ENCODE measurements around the gene C5orf47. TPM values are rescaled to one million over a fixed set of nuclear protein-coding genes. Genes with fewer than 3 reads are reported as not detected.

The C5orf47 gene, protein sequence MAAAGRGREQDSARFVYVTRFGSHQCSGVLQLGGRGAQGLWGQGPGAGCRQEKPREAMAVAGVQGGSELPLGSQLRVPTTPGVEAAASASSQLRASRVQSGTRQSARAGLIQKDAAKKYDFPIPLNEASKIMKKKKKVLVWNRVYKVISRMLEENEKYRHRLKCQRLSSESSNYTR
- 0.16 TPM for total RNA-seq
- long read RNA-seq: 0 reads

DNA sequence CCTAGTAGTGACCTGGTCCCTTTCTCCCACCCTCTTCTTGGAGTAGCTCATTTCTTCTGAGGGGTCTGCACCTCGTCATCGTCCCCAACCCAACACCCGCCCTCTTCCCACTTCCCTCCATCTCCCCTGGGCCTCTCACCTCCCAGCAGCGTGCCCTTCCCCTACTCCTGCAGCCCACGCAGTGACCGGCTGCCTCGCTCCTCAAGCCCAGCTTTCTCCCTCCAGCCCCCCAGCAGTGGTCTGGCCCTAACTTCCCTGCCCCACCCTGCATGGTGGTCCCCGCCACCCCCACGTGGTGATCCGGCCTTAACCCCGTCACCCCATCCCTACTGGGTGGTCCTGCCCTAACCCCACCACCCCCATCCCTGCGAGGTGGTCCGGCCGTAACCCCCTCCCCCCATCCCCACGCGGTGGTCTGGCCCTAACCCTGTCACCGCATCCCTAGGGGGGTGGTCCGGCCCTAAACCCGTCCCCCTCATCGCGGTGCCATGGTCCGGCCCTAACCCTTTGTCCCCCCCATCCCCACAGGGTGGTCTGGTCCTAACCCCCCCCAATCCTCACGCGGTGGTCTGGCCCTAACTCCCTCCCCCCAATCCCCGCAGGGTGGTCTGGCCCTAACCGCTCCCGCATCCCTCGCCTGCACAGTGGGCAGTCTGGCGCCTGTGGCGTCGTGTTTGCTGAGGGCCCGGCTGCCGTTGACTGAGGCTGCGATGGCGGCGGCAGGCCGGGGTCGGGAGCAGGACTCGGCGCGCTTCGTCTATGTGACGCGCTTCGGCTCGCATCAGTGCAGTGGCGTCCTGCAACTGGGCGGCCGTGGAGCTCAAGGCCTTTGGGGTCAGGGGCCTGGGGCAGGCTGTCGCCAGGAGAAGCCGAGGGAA is at the start of gene C5orf47:
Gene C5orf47 (plus strand): TSS at position 617 of the 878 bp plus-strand sequence. CDS start 94 bp downstream, at position 711.
- DNase-seq (ENCODE audit: missing footprints) (peak; percentile 56), ATAC-seq (no peak)
- intact Hi-C loops (cut with DNase I): no loop called here

DNA sequence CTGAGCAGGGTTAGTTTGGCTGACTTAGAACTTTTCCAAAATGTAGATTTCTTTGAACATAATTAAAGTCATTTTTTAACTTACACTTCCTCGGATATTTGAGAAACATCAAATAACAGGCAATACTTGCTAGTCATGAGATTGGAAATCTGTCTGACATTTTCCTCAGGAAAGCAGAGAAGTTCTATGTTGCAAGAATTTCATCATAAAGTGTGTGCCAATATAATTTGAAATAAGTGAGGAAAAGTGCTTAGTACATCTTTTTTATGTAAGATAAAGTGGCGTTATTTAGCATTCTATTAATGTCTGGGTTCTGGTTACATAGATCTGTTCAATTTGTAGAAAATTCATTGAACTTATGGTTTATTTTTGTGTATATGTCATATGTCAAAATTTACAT is 48.7 kb upstream of the C5orf47 start:
- intact Hi-C loops (cut with DNase I): no loop called here
- DNase-seq (ENCODE audit: missing footprints) (no peak), ATAC-seq (no peak)

DNA sequence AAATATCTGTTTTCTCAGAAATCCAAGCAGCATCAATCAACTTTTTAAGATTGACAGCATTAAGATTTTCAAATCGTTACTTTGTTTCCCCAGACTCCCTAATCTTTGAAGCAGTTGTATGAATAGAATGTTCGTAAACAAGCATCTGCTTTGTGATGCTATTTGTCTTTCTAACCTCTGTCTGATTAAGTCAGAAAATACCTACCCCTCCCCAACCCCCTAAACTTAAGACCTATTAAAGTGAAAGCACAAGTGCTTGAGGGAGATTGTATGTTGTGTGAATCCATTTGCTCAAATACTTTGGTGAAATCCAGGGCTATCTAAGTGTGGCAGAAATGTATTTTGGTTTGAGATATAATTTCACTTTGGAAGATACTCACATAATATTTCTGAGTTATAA is 47.9 kb upstream of the C5orf47 start:
- ATAC-seq: no peak
- DNase-seq (ENCODE audit: missing footprints): no peak
- intact Hi-C loops (cut with DNase I): no loop called here

GRCh38 chr5:173941758-173942401 is 47.1 kb upstream of the C5orf47 start:
- no peak for DNase-seq (ENCODE audit: missing footprints)
- ATAC-seq: peak; percentile 21
- intact Hi-C loops (cut with DNase I): no loop called here

- peak; percentile 47 for ATAC-seq
Observed at GRCh38 chr5:173944511-173944910, 44.5 kb upstream of the C5orf47 start.

DNA sequence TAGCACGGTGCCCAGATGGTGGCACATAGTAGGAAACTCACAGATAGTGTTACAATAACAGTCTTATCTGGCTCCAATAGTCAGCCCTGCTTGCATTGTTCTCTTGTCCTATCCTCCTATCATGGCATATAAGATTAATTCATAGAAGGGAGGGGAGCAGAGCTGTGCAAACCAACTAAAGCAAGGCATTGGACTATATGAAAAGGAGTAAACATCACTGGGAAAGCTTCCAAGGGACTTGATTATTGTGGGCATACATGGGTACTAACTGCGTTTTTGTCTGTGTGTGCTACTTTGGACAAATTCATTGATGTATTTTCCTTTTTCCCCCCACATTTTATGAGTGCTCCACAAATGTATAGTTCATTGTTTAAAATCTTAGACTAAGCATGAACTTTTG is 43.8 kb upstream of the C5orf47 start:
- DNase-seq (ENCODE audit: missing footprints) (no peak), ATAC-seq (no peak)
- intact Hi-C loops (cut with DNase I): no loop called here

More at GRCh38 chr5:173944511-173944910, 44.5 kb upstream of the C5orf47 start:
- DNase-seq (ENCODE audit: missing footprints): no peak
- intact Hi-C loops (cut with DNase I): no loop called here

- ATAC-seq (no peak), DNase-seq (ENCODE audit: missing footprints) (no peak)
- intact Hi-C loops (cut with DNase I): no loop called here
Observed at GRCh38 chr5:173946323-173946722, 42.6 kb upstream of the C5orf47 start.

- no peak for DNase-seq (ENCODE audit: missing footprints)
- no peak for ATAC-seq
- intact Hi-C loops (cut with DNase I): no loop called here
Observed at GRCh38 chr5:173950829-173951228, 38.1 kb upstream of the C5orf47 start.

DNA sequence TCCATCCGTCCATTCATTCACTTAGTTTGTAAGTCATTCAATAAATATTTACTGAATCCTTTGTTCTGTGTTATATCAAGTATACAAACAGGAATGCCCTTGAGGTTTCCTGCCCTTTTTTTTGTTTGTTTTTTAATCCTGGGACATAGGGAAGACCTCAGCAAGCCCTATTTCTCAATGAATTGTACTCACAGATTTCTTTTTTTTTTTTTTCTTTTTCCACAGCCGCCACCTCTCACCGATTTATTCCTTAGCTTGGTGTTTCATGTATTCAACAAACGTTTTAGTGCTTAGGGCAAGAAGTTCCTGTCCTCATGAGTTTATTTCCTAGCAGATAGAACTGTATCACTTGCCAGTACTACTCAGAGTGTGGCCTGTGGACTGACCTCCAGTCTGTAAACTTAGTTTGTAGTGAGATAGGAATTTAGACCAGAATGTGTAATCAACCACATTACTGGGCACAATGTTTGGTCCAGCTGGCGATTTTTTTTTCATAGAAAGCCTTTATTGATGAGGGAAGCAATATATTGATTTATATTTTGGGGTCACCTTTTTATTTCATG is 35.4 kb upstream of the C5orf47 start:
- DNase-seq (ENCODE audit: missing footprints): no peak
- intact Hi-C loops (cut with DNase I): no loop called here
- peak; percentile 53 for ATAC-seq

DNA sequence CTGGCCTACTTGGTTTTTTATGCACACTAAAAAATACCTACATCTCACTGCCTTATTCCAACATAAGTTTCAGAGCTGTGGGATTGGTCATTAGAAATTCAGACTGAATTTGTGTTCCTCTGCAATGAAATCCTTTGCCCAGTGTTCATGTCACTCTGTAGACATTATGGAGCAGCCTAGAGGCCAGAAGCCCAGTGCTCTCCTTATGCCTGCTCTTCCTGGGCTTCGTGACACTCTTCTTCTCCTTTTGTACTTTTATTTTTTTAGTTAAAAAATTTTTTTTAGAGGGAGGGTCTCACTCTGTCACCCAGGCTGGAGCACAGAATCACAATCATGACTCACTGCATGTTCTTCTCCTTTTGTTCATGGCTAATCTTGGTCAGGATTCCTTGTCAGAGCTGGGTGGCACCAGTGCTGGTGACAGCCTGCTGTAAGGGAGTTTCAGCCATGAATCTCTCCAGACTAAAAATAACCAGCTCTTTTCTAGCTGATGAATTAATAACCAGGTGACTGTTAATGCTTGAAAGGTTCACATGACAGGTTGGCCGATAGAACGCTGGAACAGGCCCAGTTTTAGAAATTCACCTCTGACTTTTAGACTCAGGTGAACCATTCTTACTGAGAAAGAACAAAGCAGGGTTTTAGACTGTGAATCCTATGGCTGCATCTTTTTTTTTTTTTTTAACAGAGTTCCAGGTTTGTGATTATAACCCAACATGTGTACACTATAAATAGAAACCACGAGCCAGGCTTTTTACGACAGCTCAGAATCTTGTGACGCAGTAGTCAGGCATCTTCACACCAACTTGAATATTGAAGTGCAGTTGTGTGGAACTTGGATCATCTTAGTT is 34.1 kb upstream of the C5orf47 start:
- intact Hi-C loops (cut with DNase I): no loop called here
- ATAC-seq (peak; percentile 86), DNase-seq (ENCODE audit: missing footprints) (no peak)

GRCh38 chr5:173960986-173961385 is 28.0 kb upstream of the C5orf47 start:
- no peak for DNase-seq (ENCODE audit: missing footprints)
- intact Hi-C loops (cut with DNase I): no loop called here
- no peak for ATAC-seq

GRCh38 chr5:173961418-173961817 is 27.6 kb upstream of the C5orf47 start:
- ATAC-seq: no peak
- intact Hi-C loops (cut with DNase I): no loop called here
- no peak for DNase-seq (ENCODE audit: missing footprints)

- intact Hi-C loops (cut with DNase I): no loop called here
- peak; percentile 26 for ATAC-seq
Observed at GRCh38 chr5:173962436-173962972, 26.5 kb upstream of the C5orf47 start.

DNA sequence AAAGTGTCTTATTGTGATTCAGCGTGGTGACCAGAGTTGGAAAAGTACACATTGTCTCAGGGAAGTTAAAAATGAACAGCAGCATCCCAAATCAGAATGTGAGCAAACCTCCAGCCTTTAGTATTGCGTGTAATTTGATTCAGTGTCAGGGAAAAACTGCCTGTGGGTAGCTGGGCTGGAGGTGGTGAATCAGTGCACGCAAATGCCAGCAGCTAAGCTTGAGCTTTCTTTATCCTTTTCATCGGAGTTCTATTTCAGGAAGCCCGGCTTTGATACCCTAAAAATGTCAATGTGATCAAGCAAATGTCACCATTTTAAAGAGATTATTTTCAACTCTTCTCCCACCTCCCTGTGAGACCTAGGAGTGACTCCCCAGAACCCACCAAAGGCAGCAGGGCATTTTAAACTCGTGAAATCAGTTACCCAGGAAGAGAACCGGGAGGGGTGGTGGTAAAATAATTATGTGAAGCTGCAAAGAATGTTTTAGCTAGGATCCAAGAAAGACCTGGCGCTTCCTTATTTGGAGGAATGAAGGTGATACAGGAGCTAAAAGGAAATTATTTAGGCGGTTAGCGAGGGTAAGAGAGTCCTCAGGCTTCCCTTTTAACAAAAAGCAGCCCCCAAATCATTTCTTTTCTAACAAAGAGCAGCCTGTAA is 25.7 kb upstream of the C5orf47 start:
- DNase-seq (ENCODE audit: missing footprints): no peak
- no peak for ATAC-seq
- intact Hi-C loops (cut with DNase I): no loop called here

More at GRCh38 chr5:173962436-173962972, 26.5 kb upstream of the C5orf47 start:
- no peak for DNase-seq (ENCODE audit: missing footprints)

DNA sequence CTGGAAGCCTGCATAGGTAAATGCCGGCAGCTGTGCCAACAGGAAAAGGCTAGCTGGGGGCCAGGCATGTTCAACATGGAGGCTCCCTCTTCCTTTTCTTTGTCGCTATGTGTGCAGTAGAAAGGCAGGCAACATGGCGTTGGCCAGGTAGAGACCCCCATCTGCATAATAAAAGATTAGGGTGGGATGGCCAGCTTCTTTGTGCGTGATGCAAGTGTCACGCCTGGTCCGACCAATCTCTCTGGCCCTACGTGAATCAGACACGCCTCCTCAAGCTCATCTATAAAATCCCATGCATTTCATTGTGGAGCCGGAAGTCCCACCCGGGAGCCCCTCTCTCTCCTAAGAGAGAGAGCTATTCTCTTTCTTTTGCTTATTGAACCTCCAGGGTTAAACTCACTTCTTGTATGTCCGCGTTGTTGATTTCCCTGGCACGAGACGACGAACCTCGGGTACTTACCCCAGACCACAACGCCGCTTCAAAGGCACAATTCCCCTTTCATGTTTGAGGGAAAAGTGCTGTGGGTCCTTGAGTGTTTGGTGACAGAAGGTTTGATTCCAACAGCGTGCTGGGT is 25.0 kb upstream of the C5orf47 start:
- intact Hi-C loops (cut with DNase I): no loop called here
- ATAC-seq (no peak), DNase-seq (ENCODE audit: missing footprints) (no peak)

DNA sequence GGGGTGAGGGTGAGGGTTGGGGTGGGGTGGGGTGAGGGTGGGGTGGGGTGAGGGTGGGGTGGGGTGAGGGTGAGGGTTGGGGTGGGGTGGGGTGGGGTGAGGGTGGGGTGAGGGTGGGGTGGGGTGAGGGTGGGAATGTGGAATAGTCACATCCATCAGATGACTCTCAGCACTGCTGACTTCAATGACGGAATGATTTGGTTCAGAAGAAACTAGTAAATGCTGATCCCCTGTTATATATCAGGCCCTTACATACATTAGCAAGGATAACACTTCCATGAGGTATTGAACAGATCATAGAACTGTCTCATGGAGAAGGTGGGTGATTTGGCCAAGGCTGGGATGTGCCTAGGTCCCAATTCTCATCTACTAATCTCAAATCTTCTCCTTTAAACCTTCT is 24.5 kb upstream of the C5orf47 start:
- ATAC-seq: no peak
- no peak for DNase-seq (ENCODE audit: missing footprints)
- intact Hi-C loops (cut with DNase I): no loop called here

DNA sequence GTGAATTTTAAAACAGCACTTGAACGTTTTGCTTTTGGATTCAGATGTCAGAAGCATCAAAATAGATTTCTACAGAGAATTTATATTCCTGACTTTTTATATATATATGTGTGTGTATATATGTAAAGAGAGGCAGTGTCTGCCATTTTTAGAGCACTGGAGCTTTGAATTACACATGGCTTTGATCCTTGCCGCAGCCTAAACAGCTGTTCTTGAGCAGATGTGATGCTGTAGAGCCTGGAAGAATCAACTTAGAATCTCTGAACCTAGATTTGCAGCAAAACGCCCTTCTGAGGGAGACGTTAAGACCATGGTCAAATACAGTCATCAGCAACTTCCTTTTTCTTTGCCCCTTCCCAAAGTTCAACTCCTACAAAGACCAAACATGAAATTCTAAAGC is 21.7 kb upstream of the C5orf47 start:
- DNase-seq (ENCODE audit: missing footprints) (no peak), ATAC-seq (no peak)
- intact Hi-C loops (cut with DNase I): no loop called here
